ENCODE results near the gene ELL2. TPM values are rescaled to one million over a fixed set of nuclear protein-coding genes. Genes with fewer than 3 reads are reported as not detected.

The ELL2 gene
- total RNA-seq, 1 experiment from 2014 or later: 24.4 TPM

GRCh38 chr5:95953021-95953702 lies 8.5 kb downstream of the ELL2 start (continued):
- TF ChIP-seq STAT6 (CRISPR knock-in tag; conservative IDR thresholded peaks at IDR 0.05; ENCODE audit: low read depth): no peak
- TF ChIP-seq PRDM15 (CRISPR knock-in tag; IDR thresholded peaks at IDR 0.05): no peak
- no peak for TF ChIP-seq ZNF138 (CRISPR knock-in tag; conservative IDR thresholded peaks at IDR 0.05)
- TF ChIP-seq OVOL2 (CRISPR knock-in tag; IDR thresholded peaks at IDR 0.05; ENCODE audit: borderline replicate concordance): no peak

GRCh38 chr5:95951916-95952315 lies 9.7 kb downstream of the ELL2 start:
- ATAC-seq (no peak), DNase-seq (ENCODE audit: low spot score) (no peak)
- Mint-ChIP-seq H3K27me3 (ENCODE audit: low read depth) (no peaks in the 10 kb centered on the region), H3K4me1 (peaks cover 7% of the 10 kb centered on the region), H3K27ac (no peak overlapping the region), H3K9me3 (peaks cover 8% of the 10 kb centered on the region), H3K4me3 (no peak overlapping the region), H3K36me3 (peaks cover 5% of the 10 kb centered on the region)
- ChIA-PET CTCF (interaction anchor here (0.6 to 1.1 kb wide), 2 partner anchors 10 to 170 kb away, joined by 4 read pairs; partner anchors contain the start of gene ELL2), POLR2A (no interaction called here)
- TF ChIP-seq ZNF263 (CRISPR knock-in tag; IDR thresholded peaks at IDR 0.05; ENCODE audit: low read depth) (no peak), AR (CRISPR knock-in tag; IDR thresholded peaks at IDR 0.05) (no peak), ARID4B (CRISPR knock-in tag; IDR thresholded peaks at IDR 0.05; ENCODE audit: borderline replicate concordance) (no peak), MLX (CRISPR knock-in tag; IDR thresholded peaks at IDR 0.05) (no peak), TEAD4 (CRISPR knock-in tag; IDR thresholded peaks at IDR 0.05) (no peak), ZNF121 (CRISPR knock-in tag; IDR thresholded peaks at IDR 0.05) (no peak), SMAD3 (CRISPR knock-in tag; IDR thresholded peaks at IDR 0.05; ENCODE audit: borderline replicate concordance) (no peak), ZNF396 (CRISPR knock-in tag; IDR thresholded peaks at IDR 0.05; ENCODE audit: borderline replicate concordance) (no peak), USF2 (CRISPR knock-in tag; IDR thresholded peaks at IDR 0.05) (no peak)
